Mononuclear cell (primary cell): Measurements from ENCODE around the gene DLG2. TPM values are rescaled to one million over a fixed set of nuclear protein-coding genes. Genes with fewer than 3 reads are reported as not detected.

Experiments
- H3K27me3 ChIP-seq: 2 replicates; pipeline ENCODE4 v1.6.0; 2011; ENCODE audit warnings: low read length, control low read depth; ENCODE audit not compliant: insufficient read depth
- H3K4me1 ChIP-seq: 2 replicates; pipeline ENCODE4 v1.5.1; 2011; ENCODE audit warnings: mild to moderate bottlenecking, low read length, control low read depth; ENCODE audit not compliant: insufficient read depth
- H3K4me3 ChIP-seq: 2 replicates; pipeline ENCODE4 v1.5.1; 2011; ENCODE audit warnings: mild to moderate bottlenecking, low read length, moderate library complexity
- H3K9me3 ChIP-seq: 2 replicates; pipeline ENCODE4 v1.5.1; 2011; ENCODE audit warnings: low read depth, mild to moderate bottlenecking, control low read depth, low read length
- total RNA-seq: library from RNA; depleted of rRNA; stranded (reverse); fragments of >200 nt; gene quantifications from one replicate; pipeline ENCODE4 v1.2.3, GENCODE V29; 2012

The DLG2 gene
- total RNA-seq, 1 donor: 1.6 TPM

GRCh38 chr11:84398017-84398626 is 1229.0 kb downstream of the DLG2 start:
- Histone ChIP-seq H3K27me3 (no peaks in the 10 kb centered on the region), H3K9me3 (no peaks in the 10 kb centered on the region), H3K4me1 (no peaks in the 10 kb centered on the region), H3K4me3 (no peak overlapping the region)

GRCh38 chr11:84396521-84396920 is 1230.6 kb downstream of the DLG2 start:
- Histone ChIP-seq H3K4me3 (no peak overlapping the region), H3K4me1 (no peaks in the 10 kb centered on the region), H3K27me3 (no peaks in the 10 kb centered on the region), H3K9me3 (no peaks in the 10 kb centered on the region)

GRCh38 chr11:84390441-84391078 is 1236.6 kb downstream of the DLG2 start:
- Histone ChIP-seq H3K4me1 (no peaks in the 10 kb centered on the region), H3K27me3 (no peaks in the 10 kb centered on the region), H3K9me3 (no peaks in the 10 kb centered on the region), H3K4me3 (no peak overlapping the region)

- no peak overlapping the region for H3K4me3 ChIP-seq
- H3K27me3 ChIP-seq: no peaks in the 10 kb centered on the region
- no peaks in the 10 kb centered on the region for H3K4me1 ChIP-seq
- no peaks in the 10 kb centered on the region for H3K9me3 ChIP-seq
Measured at GRCh38 chr11:84389696-84390095, 1237.4 kb downstream of the DLG2 start.

- Histone ChIP-seq H3K27me3 (no peaks in the 10 kb centered on the region), H3K9me3 (no peaks in the 10 kb centered on the region), H3K4me1 (no peaks in the 10 kb centered on the region), H3K4me3 (no peak overlapping the region)
Measured at GRCh38 chr11:84384731-84385130, 1242.4 kb downstream of the DLG2 start.

GRCh38 chr11:84383576-84383975 is 1243.6 kb downstream of the DLG2 start:
- Histone ChIP-seq H3K4me3 (no peak overlapping the region), H3K27me3 (no peaks in the 10 kb centered on the region), H3K4me1 (no peaks in the 10 kb centered on the region), H3K9me3 (no peaks in the 10 kb centered on the region)

- no peaks in the 10 kb centered on the region for H3K4me1 ChIP-seq
- H3K27me3 ChIP-seq: no peaks in the 10 kb centered on the region
- H3K4me3 ChIP-seq: no peak overlapping the region
- H3K9me3 ChIP-seq: no peaks in the 10 kb centered on the region
Measured at GRCh38 chr11:84381666-84382065, 1245.5 kb downstream of the DLG2 start.

GRCh38 chr11:84372381-84372950 is 1254.7 kb downstream of the DLG2 start:
- H3K27me3 ChIP-seq: no peaks in the 10 kb centered on the region
- no peaks in the 10 kb centered on the region for H3K9me3 ChIP-seq
- H3K4me3 ChIP-seq: no peak overlapping the region
- no peaks in the 10 kb centered on the region for H3K4me1 ChIP-seq

GRCh38 chr11:84358034-84358433 is 1269.1 kb downstream of the DLG2 start:
- Histone ChIP-seq H3K4me3 (no peak overlapping the region), H3K4me1 (no peaks in the 10 kb centered on the region), H3K9me3 (no peaks in the 10 kb centered on the region), H3K27me3 (no peaks in the 10 kb centered on the region)

GRCh38 chr11:84355911-84356310 is 1271.2 kb downstream of the DLG2 start:
- no peak overlapping the region for H3K4me3 ChIP-seq
- no peaks in the 10 kb centered on the region for H3K4me1 ChIP-seq
- H3K9me3 ChIP-seq: no peaks in the 10 kb centered on the region
- H3K27me3 ChIP-seq: no peaks in the 10 kb centered on the region

GRCh38 chr11:84345597-84345996 is 1281.5 kb downstream of the DLG2 start:
- no peaks in the 10 kb centered on the region for H3K4me1 ChIP-seq
- no peak overlapping the region for H3K4me3 ChIP-seq
- no peaks in the 10 kb centered on the region for H3K9me3 ChIP-seq
- H3K27me3 ChIP-seq: no peaks in the 10 kb centered on the region

- Histone ChIP-seq H3K27me3 (no peaks in the 10 kb centered on the region), H3K4me1 (no peaks in the 10 kb centered on the region), H3K9me3 (no peaks in the 10 kb centered on the region), H3K4me3 (no peak overlapping the region)
Measured at GRCh38 chr11:84345027-84345426, 1282.1 kb downstream of the DLG2 start.

GRCh38 chr11:84339796-84340195 is 1287.3 kb downstream of the DLG2 start:
- H3K4me1 ChIP-seq: no peaks in the 10 kb centered on the region
- no peaks in the 10 kb centered on the region for H3K27me3 ChIP-seq
- no peak overlapping the region for H3K4me3 ChIP-seq
- no peaks in the 10 kb centered on the region for H3K9me3 ChIP-seq

GRCh38 chr11:84333221-84333620 is 1293.9 kb downstream of the DLG2 start:
- no peaks in the 10 kb centered on the region for H3K9me3 ChIP-seq
- H3K27me3 ChIP-seq: no peaks in the 10 kb centered on the region
- no peak overlapping the region for H3K4me3 ChIP-seq
- no peaks in the 10 kb centered on the region for H3K4me1 ChIP-seq

GRCh38 chr11:84322211-84322610 is 1304.9 kb downstream of the DLG2 start:
- Histone ChIP-seq H3K4me1 (no peaks in the 10 kb centered on the region), H3K4me3 (no peak overlapping the region), H3K27me3 (no peaks in the 10 kb centered on the region), H3K9me3 (no peaks in the 10 kb centered on the region)

- Histone ChIP-seq H3K4me3 (no peak overlapping the region), H3K9me3 (no peaks in the 10 kb centered on the region), H3K4me1 (no peaks in the 10 kb centered on the region), H3K27me3 (no peaks in the 10 kb centered on the region)
Measured at GRCh38 chr11:84319863-84320262, 1307.3 kb downstream of the DLG2 start.
